ENCODE measurements around the gene PARD3.

DNA sequence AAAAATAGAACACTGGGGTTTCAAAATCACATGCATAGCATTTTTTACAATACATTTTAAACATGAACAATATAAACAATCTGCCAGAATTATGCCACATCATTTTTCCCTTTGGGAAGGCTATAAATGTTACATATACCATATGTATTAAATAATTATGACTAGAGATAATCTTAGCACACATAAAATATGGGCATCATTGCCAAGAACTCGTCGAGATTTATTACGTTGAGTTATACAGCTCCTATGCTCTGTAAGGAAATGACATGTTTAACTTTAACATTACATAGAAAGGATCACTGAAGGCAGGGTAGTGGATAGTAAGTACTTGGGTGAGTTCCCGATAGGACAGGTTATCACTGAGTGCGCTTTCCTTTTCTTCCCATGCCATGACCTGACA is 267.8 kb downstream of the PARD3 start:
- TF ChIP-seq, protein P1, sequence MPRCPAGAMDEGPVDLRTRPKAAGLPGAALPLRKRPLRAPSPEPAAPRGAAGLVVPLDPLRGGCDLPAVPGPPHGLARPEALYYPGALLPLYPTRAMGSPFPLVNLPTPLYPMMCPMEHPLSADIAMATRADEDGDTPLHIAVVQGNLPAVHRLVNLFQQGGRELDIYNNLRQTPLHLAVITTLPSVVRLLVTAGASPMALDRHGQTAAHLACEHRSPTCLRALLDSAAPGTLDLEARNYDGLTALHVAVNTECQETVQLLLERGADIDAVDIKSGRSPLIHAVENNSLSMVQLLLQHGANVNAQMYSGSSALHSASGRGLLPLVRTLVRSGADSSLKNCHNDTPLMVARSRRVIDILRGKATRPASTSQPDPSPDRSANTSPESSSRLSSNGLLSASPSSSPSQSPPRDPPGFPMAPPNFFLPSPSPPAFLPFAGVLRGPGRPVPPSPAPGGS (IDR thresholded peaks at IDR 0.05), result no peak
- TF ChIP-seq CTCF (IDR thresholded peaks at IDR 0.05), result no peak

Measured in A549 (cell line).